Ovary (tissue), 3 donors: ENCODE measurements around the gene PRDM7.

Experiments used
- CTCF ChIP-seq, 3 donors: fragments of 450-650 bp in 2 of 3; fragments of 200-600 bp in 1 of 3; IDR thresholded peaks; one replicate each; pipeline versions ENCODE4 v1.5.1 to v1.8.0; 2016 to 2022; ENCODE audit warnings: antibody characterized with exemption in 3 of 3, mild to moderate bottlenecking in 1 of 3
- EP300 ChIP-seq: sonication (generic); formaldehyde crosslinking; IDR thresholded peaks from one replicate; pipeline ENCODE4 v1.6.1; 2017; ENCODE audit warnings: antibody characterized with exemption
- donor health status: DM: no; HTN: no; CAD: no.

- TF ChIP-seq EP300 (no peak), CTCF (IDR thresholded peaks at IDR 0.05) (no peak)
Measured at GRCh38 chr16:90037276-90037675, 39.9 kb downstream of the PRDM7 start.
